SKM-1 treated with dmso at 0.1 percent for 144 hours (cell line): ENCODE data around the gene FBXL7.

Source experiments
- DNase-seq: peaks from one replicate; lab custom pipeline; 2025; ENCODE audit not compliant: unreplicated experiment; lab: John Stamatoyannopoulos, UW

Gene FBXL7

DNA sequence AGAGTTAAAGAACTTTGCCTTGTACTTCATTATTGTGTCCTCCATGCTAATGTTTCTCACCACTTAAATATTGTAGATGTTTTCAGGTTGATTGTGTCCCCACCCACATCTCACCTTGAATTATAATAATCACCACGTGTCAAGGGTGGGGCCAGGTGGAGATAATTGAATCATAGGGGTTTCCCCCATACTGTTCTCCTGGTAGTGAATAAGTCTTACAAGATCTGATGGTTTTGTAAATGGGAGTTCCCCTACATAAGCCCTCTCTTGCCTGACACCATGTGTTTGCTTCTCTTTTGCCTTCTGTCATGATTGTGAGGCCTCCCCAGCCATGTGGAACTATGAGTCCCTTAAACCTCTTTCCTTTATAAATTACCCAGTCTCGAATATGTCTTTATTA is 248.3 kb downstream of the FBXL7 start:
- no peak for DNase-seq

- DNase-seq, result no peak
Observed at GRCh38 chr5:15752663-15753285, 252.8 kb downstream of the FBXL7 start.

DNA sequence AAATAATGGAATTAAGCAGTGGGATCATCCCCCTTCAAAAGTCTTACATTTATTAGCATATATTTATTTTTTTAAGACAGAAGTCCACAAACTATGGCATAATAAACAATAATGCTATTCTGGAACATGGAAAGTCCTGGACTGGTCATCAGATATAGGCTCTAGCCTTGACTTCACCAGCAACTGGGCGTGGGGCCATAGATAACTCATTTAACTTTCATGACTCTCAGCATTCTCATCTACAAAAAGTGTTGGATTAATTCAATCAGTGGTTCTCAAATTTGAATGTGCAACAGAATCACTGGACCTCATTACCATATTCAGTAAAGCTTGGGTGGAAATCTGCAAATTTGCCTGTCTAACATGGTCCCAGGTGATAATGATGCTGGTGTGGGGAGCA is 253.8 kb downstream of the FBXL7 start:
- DNase-seq, result no peak

DNA sequence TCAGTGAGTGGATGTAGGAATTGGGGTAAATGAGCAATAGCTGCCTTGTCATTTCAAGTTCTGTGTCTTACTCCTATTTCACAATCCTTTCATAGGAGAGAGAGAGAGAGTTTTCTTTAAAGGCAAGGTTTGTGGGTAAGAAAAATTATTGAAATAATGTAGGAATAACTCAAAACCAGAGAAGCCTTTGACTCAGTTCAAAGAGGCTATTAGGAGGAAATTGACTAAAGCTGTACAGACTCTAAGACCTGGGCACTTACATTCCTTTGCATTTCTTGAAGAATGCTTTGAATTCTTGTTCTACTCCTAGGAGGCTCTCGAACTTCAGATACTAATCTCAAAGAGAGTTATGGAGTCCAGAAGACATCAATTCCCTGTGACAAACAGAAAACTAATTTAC is 257.1 kb downstream of the FBXL7 start:
- DNase-seq, result no peak

DNA sequence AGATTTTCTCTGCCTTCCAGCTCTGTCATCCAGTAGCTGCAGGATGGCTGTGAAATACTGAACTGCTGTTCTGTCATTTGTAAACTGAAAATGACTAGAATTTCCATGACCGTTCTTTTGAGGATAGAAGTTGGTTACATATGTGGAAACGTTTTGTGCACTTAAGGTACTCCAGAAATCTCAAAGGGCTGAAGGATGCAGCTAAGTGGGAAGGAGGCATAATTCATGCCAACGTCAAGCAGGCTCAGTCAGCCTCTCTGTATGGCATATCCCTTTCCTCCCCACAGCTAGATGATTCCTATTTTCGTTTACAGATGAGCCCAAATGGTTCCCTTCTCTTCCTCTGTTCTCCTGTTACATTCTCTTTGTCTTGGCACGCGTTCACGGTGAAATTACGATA is 257.6 kb downstream of the FBXL7 start:
- DNase-seq, result no peak

GRCh38 chr5:15762668-15763067 is 262.7 kb downstream of the FBXL7 start:
- no peak for DNase-seq

DNA sequence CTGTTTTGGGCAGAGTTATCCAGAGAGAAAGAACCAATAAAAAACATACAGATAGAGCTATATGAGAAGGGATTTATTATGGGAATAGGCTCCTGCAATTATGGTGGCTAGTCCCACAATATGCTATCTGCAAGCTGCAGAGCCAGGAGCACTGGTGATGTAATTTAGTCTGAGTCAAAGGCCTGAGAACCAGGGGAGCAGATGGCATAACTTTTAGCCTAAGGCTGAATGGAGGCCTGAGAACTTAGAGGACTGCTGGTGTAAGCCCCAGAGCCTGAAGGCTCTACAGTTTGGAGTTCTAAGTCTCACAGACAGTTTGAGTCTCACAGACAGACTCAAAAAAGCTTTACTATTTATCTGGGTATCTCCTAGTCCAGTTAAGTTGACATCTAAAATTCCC is 263.8 kb downstream of the FBXL7 start:
- DNase-seq, result no peak

DNA sequence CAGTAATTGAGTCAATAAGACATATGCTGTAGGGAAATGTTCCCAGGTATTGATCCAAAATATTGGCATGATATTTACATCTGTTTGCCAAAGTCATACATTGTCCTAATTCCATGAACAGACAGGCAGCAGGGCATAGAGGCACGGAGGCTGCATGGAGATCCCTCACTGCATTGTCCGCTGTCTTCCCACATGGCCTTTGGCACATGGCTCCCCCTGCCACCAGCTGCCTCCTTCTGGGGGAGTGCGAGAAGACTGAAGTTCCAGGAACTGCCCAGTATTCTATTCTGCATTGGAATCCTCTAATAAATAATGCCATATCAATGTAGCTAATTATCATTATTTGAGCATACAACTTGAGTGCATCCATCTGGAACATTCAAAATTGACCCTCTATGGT is 269.0 kb downstream of the FBXL7 start:
- no peak for DNase-seq

DNA sequence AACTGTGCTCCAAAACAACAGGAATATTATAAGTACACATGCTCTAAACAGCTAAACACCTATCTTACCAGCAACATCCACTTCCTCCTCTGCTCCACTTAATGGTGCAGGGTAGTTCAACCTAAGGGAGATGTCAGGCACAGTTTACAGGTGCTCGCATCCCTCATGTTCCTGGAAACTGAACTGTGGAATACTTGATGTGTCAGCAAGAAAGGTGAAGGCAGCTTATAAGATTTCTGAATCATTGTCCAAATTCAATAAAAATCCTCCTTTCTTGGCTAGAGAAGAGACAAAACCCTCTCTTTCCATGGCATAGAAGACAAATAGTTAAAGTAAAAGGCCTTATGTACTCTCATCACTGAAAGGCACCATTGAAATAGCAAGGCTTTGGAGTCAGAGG is 272.2 kb downstream of the FBXL7 start:
- no peak for DNase-seq

DNA sequence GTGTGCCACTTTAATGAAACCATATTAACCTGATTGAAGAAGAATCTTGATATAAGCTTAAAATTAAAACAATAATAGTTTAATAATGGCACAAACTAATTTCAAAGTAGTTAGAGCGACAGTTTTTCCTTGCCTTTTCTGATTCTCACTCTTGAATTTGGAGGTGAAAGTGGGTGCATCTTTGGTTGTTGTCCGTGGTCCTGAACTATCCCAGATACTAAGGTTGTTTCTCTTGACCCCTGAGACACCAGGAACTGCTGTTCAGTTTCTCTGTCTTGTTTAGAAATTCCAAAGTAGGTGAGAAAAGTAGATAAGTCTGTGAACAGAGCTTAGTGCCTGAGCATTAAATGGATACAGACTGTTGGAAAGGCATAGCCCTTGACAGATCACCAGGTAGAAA is 274.7 kb downstream of the FBXL7 start:
- no peak for DNase-seq

- no peak for DNase-seq
Observed at GRCh38 chr5:15776346-15776745, 276.4 kb downstream of the FBXL7 start.

GRCh38 chr5:15783734-15784133 is 283.8 kb downstream of the FBXL7 start:
- DNase-seq, result no peak

GRCh38 chr5:15785531-15785981 is 285.6 kb downstream of the FBXL7 start:
- DNase-seq, result no peak

DNA sequence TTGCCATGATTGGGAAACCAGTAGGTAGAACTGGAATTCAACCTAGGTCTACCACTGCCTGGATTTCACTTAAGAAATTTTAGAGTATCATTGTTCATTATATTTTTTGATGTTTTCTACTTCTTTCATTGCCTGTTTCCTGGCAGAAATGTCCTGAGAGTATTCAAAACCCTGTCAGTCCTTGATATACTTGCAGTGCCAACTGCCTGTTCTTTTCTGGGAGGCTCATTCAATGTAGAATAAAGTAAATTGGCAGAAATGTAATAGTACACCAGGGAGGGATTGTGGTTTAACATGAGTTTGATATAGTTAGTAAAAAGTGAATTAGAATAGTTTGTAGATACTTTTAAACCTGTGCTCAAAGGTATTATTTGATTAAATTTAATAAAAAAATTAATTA is 286.3 kb downstream of the FBXL7 start:
- DNase-seq, result no peak

DNA sequence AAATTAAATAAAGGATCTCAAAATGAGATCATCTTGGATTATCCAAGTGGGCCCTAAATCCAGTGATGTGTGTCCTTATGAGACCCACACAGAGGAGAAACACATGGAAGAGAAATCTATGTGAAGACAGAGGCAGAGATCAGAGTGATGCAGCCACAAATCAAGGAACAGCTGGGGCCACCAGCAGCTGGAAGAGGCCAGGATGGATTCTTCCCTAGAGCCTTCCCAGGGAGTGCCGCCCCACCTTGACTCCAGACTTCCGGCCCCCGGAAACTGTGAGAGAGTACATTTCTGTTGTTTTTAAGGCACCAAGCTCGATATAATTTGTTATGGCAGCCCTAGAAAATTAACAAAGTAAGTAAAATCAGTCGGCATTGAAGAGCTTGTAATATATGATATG is 286.9 kb downstream of the FBXL7 start:
- no peak for DNase-seq

DNA sequence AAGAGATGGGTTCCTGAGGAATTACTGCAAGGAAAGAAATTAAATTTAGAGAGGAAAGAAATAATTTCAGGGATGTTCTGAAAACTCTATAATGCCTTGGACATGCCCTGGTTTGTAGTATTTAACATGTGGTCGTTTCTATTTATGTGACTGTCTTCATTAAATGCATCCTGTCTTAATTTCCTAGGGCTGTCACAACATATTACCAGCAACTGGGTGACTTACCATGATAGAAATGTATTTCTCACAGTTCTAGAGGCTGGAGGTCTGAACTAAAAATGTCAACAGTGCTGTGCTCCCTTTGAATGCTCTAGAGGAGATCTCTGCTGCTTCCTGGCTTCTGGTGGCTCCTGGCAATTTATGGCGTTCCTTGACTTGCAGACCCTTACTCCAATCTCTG is 287.7 kb downstream of the FBXL7 start:
- no peak for DNase-seq

- no peak for DNase-seq
Observed at GRCh38 chr5:15789642-15790041, 289.7 kb downstream of the FBXL7 start.

DNA sequence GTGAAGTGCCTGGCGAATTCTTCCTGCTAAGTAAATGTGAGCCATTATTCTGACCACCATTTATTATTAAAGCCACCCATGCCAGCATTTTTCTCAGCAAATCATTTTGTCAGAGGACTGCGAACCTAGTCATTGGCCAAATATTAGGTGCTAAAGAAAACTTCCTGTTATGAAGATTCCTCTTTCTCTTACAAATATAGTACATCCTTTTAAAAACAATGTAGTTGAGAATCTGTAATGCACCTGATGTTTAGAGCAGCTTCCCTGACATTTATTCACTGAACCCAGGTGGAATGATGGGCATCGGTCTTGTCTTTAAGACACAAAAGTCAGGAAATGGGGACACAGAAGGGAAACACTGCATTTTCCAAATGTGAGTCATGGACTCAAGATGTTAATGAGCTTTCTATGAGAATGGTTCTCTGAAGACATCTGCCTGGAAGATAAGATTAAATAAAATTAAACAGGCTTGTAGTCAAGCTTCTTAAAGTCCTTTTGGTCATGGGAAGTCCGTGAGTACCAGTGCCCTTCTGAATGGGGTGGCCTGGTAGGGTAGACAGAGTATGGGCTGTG is 290.6 kb downstream of the FBXL7 start:
- DNase-seq, result no peak

DNA sequence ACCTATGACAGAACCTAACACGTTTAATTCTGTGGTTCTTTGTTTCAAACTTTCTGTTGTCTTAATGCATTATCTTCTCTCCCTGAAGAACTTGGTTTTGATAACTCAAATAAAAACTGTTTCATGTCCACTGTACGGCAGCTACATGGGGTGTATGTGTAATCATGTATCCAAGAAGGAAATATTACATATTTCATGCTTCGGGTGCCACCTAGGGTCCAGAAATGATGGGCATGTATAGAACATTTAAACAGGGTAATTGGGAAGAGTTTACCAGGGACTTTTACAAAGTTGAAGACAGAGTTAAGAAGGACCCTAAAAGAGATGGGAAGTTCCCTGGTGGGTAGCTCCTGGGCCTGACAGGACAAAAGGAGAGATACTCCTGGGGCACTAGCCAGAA is 291.3 kb downstream of the FBXL7 start:
- no peak for DNase-seq

DNA sequence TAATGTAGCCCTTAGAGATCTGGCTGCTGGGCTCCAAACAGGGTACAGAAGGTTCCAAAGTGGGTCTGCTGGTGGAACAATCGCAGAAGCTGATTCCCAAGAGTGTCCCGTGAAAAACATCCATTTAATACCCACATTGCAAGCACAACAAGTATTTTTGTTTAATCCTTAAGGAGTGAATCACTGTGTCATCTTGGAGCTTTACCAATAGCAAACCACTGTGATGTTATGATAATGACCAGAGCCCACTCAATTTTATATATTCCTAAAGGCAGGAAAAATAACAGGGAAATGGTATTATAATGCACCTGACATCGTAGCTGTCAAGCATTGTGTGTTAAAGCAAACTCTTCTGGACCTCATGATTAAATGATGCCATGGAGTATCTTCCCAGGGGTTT is 291.9 kb downstream of the FBXL7 start:
- no peak for DNase-seq

DNA sequence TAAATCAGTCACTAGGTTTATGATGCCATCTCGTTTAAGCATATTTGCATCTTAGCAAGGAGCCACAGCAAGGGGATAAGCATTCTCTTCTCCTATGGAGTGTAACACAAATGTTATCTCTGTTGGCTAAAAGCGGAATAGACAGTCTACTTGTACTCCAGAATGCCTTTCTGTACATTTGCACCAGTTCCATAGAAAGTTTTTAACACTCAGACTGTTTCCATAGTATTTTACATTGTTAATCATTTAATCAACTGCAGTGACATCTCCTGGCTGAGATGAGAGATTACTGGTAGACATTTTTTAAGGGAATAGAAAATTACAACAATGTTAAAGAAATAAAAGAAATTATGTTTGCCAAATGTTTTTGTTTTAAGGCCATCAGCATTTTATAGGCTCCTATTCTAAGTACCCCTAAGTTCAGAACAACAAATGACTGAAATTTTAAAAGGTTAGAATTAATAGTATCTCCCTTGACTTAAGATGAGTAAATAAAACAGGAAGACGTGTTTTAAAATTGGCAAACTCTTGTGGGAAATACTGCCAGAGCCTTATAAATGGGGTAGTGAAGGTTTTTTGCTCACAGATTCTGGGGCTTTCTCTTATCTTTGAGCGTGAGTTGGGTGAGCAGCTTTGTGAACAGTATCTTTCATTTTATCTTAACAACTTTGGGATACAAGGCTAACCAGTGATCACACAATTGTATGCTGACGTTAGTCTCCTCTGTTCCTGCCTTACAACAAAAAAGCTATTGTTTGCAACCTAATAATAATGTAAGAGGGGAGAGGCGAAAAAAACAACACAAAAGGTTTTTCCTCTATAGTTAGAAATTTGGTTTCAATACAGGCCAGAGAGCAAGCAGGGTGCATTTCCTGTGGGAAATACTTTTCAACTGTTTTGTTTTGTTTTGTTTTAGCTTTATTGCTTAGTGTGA is 294.3 kb downstream of the FBXL7 start:
- no peak for DNase-seq

GRCh38 chr5:15796096-15796495 is 296.1 kb downstream of the FBXL7 start:
- no peak for DNase-seq
